H1 (cell line): Measurements from ENCODE around the gene SH3RF2. TPM values are rescaled to one million over a fixed set of nuclear protein-coding genes. Genes with fewer than 3 reads are reported as not detected.
A peak's percentile ranks its signal among the peaks of the same experiment; 100 is the strongest.

ENCODE experiments used
- CTCF ChIA-PET: fragments of 300-600 bp; sonication (Branson Sonifier 250); formaldehyde crosslinking; loops from one replicate; lab custom pipeline; 2021; ENCODE audit not compliant: partially characterized antibody; lab: Charles Lee
- POLR2A ChIA-PET: fragments of 300-600 bp; sonication (Branson Sonifier 250); formaldehyde crosslinking; loops from one replicate; lab custom pipeline; 2021; ENCODE audit warnings: inconsistent platforms; ENCODE audit not compliant: partially characterized antibody; lab: Charles Lee
- DNase-seq, 2 experiments: peaks; one replicate each; pipeline versions ENCODE4 v3.0.0 to v3.0.0-alpha.2; 2010 to 2022; ENCODE audit warnings: low spot score in 2 of 2, low read depth in 1 of 2, mixed read lengths in 1 of 2
- FAIRE-seq: peaks from 2 replicates; lab custom pipeline; 2011; peaks lifted over from hg19 to GRCh38; lab: Jason Lieb, UNC
- H2AFZ ChIP-seq: 2 replicates; pipeline ENCODE4 v1.8.1; 2012; ENCODE audit warnings: low read length, inconsistent platforms
- H2AK5ac ChIP-seq: 2 replicates; pipeline ENCODE4 v1.6.1; 2013; ENCODE audit warnings: low read depth, low read length
- H2BK120ac ChIP-seq: replicated peaks from 2 replicates; pipeline ENCODE3; 2013; ENCODE audit warnings: low read depth, low read length, inconsistent platforms
- H2BK12ac ChIP-seq: 2 replicates; pipeline ENCODE4 v1.6.1; 2013; ENCODE audit warnings: low read depth, low read length
- H2BK15ac ChIP-seq: 2 replicates; pipeline ENCODE4 v1.6.1; 2013; ENCODE audit warnings: low read length
- H2BK20ac ChIP-seq: 2 replicates; pipeline ENCODE4 v1.6.1; 2013; ENCODE audit warnings: low read length
- H2BK5ac ChIP-seq: 2 replicates; pipeline ENCODE4 v1.6.1; 2013; ENCODE audit warnings: low read depth, low read length
- H3K14ac ChIP-seq: 2 replicates; pipeline ENCODE4 v1.6.1; 2013; ENCODE audit warnings: inconsistent platforms; ENCODE audit not compliant: insufficient read length
- H3K18ac ChIP-seq: 2 replicates; pipeline ENCODE4 v1.6.1; 2013; ENCODE audit warnings: low read length; ENCODE audit errors: extremely low read depth
- H3K23ac ChIP-seq: 2 replicates; pipeline ENCODE4 v1.6.1; 2013; ENCODE audit warnings: inconsistent platforms; ENCODE audit not compliant: insufficient read length
- H3K23me2 ChIP-seq: 2 replicates; pipeline ENCODE4 v1.6.1; 2013; ENCODE audit warnings: low read depth, low read length
- H3K27ac ChIP-seq: 2 replicates; pipeline ENCODE4 v1.6.1; 2011; ENCODE audit warnings: low read depth, low read length, inconsistent platforms
- H3K27me3 ChIP-seq, 4 experiments: replicated peaks in 1 of 4; 1 replicate in 1 of 4; 2 replicates in 3 of 4; pipeline versions ENCODE4 v1.6.1 to v1.8.1; 2011 to 2013; ENCODE audit warnings: low read length in 3 of 4, mild to moderate bottlenecking in 3 of 4, inconsistent platforms in 2 of 4, mixed read lengths in 2 of 4, moderate library complexity in 1 of 4; ENCODE audit not compliant: control insufficient read depth in 3 of 4, insufficient read depth in 3 of 4; ENCODE audit errors: extremely low read depth in 1 of 4
- H3K36me3 ChIP-seq, 4 experiments: 2 replicates each; pipeline versions ENCODE4 v1.6.1 to v1.8.1; 2011 to 2013; ENCODE audit warnings: mild to moderate bottlenecking in 4 of 4, low read length in 3 of 4, moderate library complexity in 2 of 4, control low read depth in 1 of 4, inconsistent platforms in 1 of 4; ENCODE audit not compliant: insufficient read depth in 4 of 4, control insufficient read depth in 2 of 4
- H3K4ac ChIP-seq: replicated peaks from 2 replicates; pipeline ENCODE3; 2013; ENCODE audit warnings: low read length, low read depth, mixed read lengths, inconsistent platforms; ENCODE audit not compliant: insufficient read length
- H3K4me1 ChIP-seq, 4 experiments: replicated peaks in 1 of 4; 1 replicate in 1 of 4; 2 replicates in 3 of 4; pipeline versions ENCODE4 v1.6.1 to v1.8.1; 2011 to 2013; ENCODE audit warnings: low read length in 3 of 4, inconsistent platforms in 2 of 4, mixed read lengths in 1 of 4; ENCODE audit not compliant: insufficient read depth in 4 of 4, control insufficient read depth in 3 of 4
- H3K4me2 ChIP-seq, 2 experiments: 2 replicates each; pipeline versions ENCODE4 v1.6.1 to v1.8.1; 2011 to 2013; ENCODE audit warnings: low read depth in 2 of 2, low read length in 2 of 2, control low read depth in 1 of 2, inconsistent platforms in 1 of 2, mild to moderate bottlenecking in 1 of 2; ENCODE audit not compliant: insufficient read depth in 1 of 2
- H3K4me3 ChIP-seq, 4 experiments: fragments of 200-600, 300-600 bp in 1 of 4; sonication (generic), shearing (Covaris generic), sonication (Bioruptor Twin) in 1 of 4; 2 replicates each; pipeline versions ENCODE4 v1.5.1 to v1.8.1; 2011 to 2016; ENCODE audit warnings: low read length in 4 of 4, low read depth in 3 of 4, control low read depth in 2 of 4, inconsistent platforms in 2 of 4, mild to moderate bottlenecking in 2 of 4, mixed read lengths in 1 of 4, moderate library complexity in 1 of 4; ENCODE audit not compliant: insufficient read depth in 2 of 4; ENCODE audit errors: extremely low read depth in 1 of 4
- H3K56ac ChIP-seq: replicated peaks from 2 replicates; pipeline ENCODE3; 2013; ENCODE audit warnings: low read depth, mild to moderate bottlenecking, mixed read lengths, low read length, inconsistent platforms; ENCODE audit not compliant: insufficient read length
- H3K79me1 ChIP-seq: 2 replicates; pipeline ENCODE4 v1.6.1; 2013; ENCODE audit warnings: low read depth, low read length, control low read depth
- H3K79me2 ChIP-seq, 2 experiments: 2 replicates each; pipeline versions ENCODE4 v1.6.1 to v1.8.1; 2012 to 2013; ENCODE audit warnings: low read length in 2 of 2, mild to moderate bottlenecking in 2 of 2, inconsistent platforms in 1 of 2; ENCODE audit not compliant: insufficient read depth in 2 of 2, control insufficient read depth in 1 of 2
- H3K9ac ChIP-seq, 4 experiments: replicated peaks in 1 of 4; 1 replicate in 1 of 4; 2 replicates in 3 of 4; pipeline versions ENCODE4 v1.6.1 to v1.8.1; 2011 to 2013; ENCODE audit warnings: low read depth in 3 of 4, low read length in 3 of 4, control low read depth in 2 of 4, mild to moderate bottlenecking in 2 of 4, moderate library complexity in 2 of 4, inconsistent platforms in 1 of 4; ENCODE audit errors: extremely low read depth in 1 of 4
- H3K9me3 ChIP-seq, 2 experiments: 2 replicates each; pipeline versions ENCODE4 v1.6.1 to v1.8.1; 2012 to 2013; ENCODE audit warnings: mild to moderate bottlenecking in 2 of 2, moderate library complexity in 2 of 2, control low read depth in 1 of 2, inconsistent platforms in 1 of 2, low read depth in 1 of 2, low read length in 1 of 2, mixed read lengths in 1 of 2; ENCODE audit not compliant: insufficient read depth in 2 of 2
- H4K20me1 ChIP-seq, 2 experiments: replicated peaks in 1 of 2; 2 replicates each; pipeline versions ENCODE3 to v1.8.1; 2011 to 2013; ENCODE audit warnings: inconsistent platforms in 2 of 2, low read length in 2 of 2, mild to moderate bottlenecking in 1 of 2; ENCODE audit not compliant: insufficient read depth in 2 of 2, control insufficient read depth in 1 of 2
- H4K5ac ChIP-seq: 2 replicates; pipeline ENCODE4 v1.6.1; 2013; ENCODE audit warnings: low read length, low read depth, mixed read lengths, inconsistent platforms; ENCODE audit not compliant: insufficient read length
- H4K8ac ChIP-seq: 2 replicates; pipeline ENCODE4 v1.8.0; 2013; ENCODE audit warnings: mild to moderate bottlenecking, moderate library complexity, low read length, inconsistent platforms; ENCODE audit not compliant: insufficient read depth; ENCODE audit errors: extremely low read depth
- H4K91ac ChIP-seq: replicated peaks from 2 replicates; pipeline ENCODE3; 2013; ENCODE audit warnings: low read length, mixed read lengths, inconsistent platforms; ENCODE audit not compliant: insufficient read length
- CBX8 ChIP-seq: fragments of 300-800, 300-1000 bp; sonication (generic); IDR thresholded peaks from 2 replicates; pipeline ENCODE4 v1.7.1; 2016; ENCODE audit warnings: low read depth, low read length, borderline replicate concordance
- CHD1 ChIP-seq: IDR thresholded peaks from 2 replicates; pipeline ENCODE4 v1.6.1; 2012; ENCODE audit warnings: low read depth, low read length, improper control_type of control experiment
- EGR1 ChIP-seq: IDR thresholded peaks from 2 replicates; pipeline ENCODE4 v1.6.1; 2011; ENCODE audit warnings: low read depth, low read length, borderline replicate concordance
- KDM4A ChIP-seq: IDR thresholded peaks from one replicate; pipeline ENCODE4 v1.7.1; 2012; ENCODE audit warnings: low read depth, mild to moderate bottlenecking, moderate library complexity, low read length, inconsistent platforms; ENCODE audit not compliant: severe bottlenecking
- KDM5A ChIP-seq: fragments of 200-600 bp; IDR thresholded peaks from 2 replicates; pipeline ENCODE4 v1.7.1; 2012; ENCODE audit warnings: mild to moderate bottlenecking, low read length, inconsistent platforms, mixed read lengths
- POU5F1 ChIP-seq: IDR thresholded peaks from 2 replicates; pipeline ENCODE4 v1.6.1; 2011; ENCODE audit warnings: low read depth, mild to moderate bottlenecking, low read length, moderate library complexity
- RAD21 ChIP-seq, 2 experiments: IDR thresholded peaks in 1 of 2; conservative IDR thresholded peaks in 1 of 2; 2 replicates each; pipeline ENCODE4 v1.6.1; 2011; ENCODE audit warnings: low read depth in 2 of 2, low read length in 2 of 2, improper control_type of control experiment in 1 of 2, inconsistent platforms in 1 of 2, mild to moderate bottlenecking in 1 of 2, moderate library complexity in 1 of 2
- SP4 ChIP-seq: IDR thresholded peaks from 2 replicates; pipeline ENCODE4 v1.6.1; 2012; ENCODE audit warnings: low read length, inconsistent platforms
- SUZ12 ChIP-seq: fragments of 200-600 bp; sonication (generic); IDR thresholded peaks from 2 replicates; pipeline ENCODE4 v1.6.1; 2012; ENCODE audit warnings: mild to moderate bottlenecking, inconsistent platforms, low read length, moderate library complexity, mixed read lengths
- TAF7 ChIP-seq: optimal IDR thresholded peaks from 2 replicates; pipeline ENCODE3; 2011; ENCODE audit warnings: low read depth, mild to moderate bottlenecking, inconsistent platforms, low read length, moderate library complexity, borderline replicate concordance
- TEAD4 ChIP-seq: IDR thresholded peaks from 2 replicates; pipeline ENCODE4 v1.6.1; 2012; ENCODE audit warnings: low read depth, low read length, inconsistent platforms, mixed read lengths
- USF2 ChIP-seq: IDR thresholded peaks from 2 replicates; pipeline ENCODE4 v1.6.1; 2011; ENCODE audit warnings: low read length, improper control_type of control experiment
- WGBS, 2 experiments: shearing (Covaris generic) in 1 of 2; methylation state at CpG; one replicate each; pipeline versions ENCODE4 v1.1.6 to v1.1.7; 2013 to 2015; ENCODE audit warnings: low lambda C conversion rate in 2 of 2, mixed read lengths in 2 of 2, inconsistent platforms in 1 of 2, low coverage in 1 of 2, missing lambda C conversion rate in 1 of 2; ENCODE audit not compliant: insufficient replicate concordance in 2 of 2, insufficient coverage in 1 of 2, insufficient read length in 1 of 2; ENCODE audit errors: extremely low coverage in 1 of 2, missing lambda C conversion rate in 1 of 2; 5-methylcytosine and 5-hydroxymethylcytosine counted together
- polyA plus RNA-seq, 7 experiments: library from polyadenylated mRNA; depleted of rRNA in 3 of 7; stranded (reverse) in 5 of 7; unstranded in 2 of 7; fragments of >200 nt in 5 of 7; fragments of 200-250 nt in 2 of 7; gene quantifications; 1 replicate in 5 of 7; 2 replicates in 1 of 7; 4 replicates in 1 of 7; pipeline versions ENCODE4 v1.2.1 to v1.2.3, GENCODE V29; 2011 to 2013; ENCODE audit warnings: missing spikeins in 2 of 7, mixed read lengths in 2 of 7
- total RNA-seq: library from RNA; stranded (reverse); fragmentation: NEBNext Ultra II Directional; extraction: Animal tissue kit (Norgen Biotek cat#: 25700); gene quantifications from 2 replicates; pipeline ENCODE4 v1.2.1, GENCODE V29; 2021

SH3RF2 gene
- total and polyA plus RNA-seq, 2 of the 8 experiments (the other 6 are each of a cell fraction or from before 2014, with no cell fraction given): 0.80 to 0.95 TPM

DNA sequence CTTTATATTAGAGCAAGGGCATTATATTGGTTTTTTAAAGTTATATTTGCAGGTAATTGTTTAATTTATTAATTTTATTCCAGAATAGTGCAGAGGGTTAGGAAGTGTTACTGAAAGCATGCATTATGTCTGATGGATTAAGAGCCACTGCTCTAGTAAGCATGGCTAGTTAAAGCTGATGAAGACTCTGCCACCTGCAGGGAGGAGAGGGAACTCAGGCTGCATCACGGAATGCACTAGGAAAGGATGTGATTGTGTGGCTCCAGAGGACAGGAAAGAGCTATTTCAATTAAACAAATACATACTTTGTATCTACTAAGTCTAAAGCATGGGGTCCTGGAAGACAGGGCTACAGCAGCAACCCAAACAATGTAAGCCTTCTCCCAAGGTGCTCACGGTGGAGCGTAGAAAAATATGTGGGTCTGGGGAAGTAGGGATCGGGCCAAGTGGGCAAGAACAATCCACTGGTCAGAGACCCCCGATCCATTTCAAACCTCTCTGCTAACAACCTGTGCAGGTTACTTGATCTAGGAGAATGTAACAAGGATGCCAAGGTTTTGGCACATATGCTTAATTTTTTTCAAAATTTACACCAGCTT, 48.3 kb upstream of the SH3RF2 start:
- Histone ChIP-seq H2AFZ (peak overlapping the region; percentile 98; the same call in 1 of the 2 replicates), H4K91ac (no peak overlapping the region), H2BK5ac (0 out of 2 replicates have a peak overlapping the region, but pooled peaks have one; percentile 52), H2BK12ac (no peak overlapping the region), H3K79me2 (no peaks in the 10 kb centered on the region), H3K23me2 (no peaks in the 10 kb centered on the region), H4K8ac (no peak overlapping the region), H3K56ac (no peak overlapping the region), H2BK120ac (no peak overlapping the region), H3K14ac (no peak overlapping the region), H3K4me1 (peaks cover 0 to 2% (median 0%) of the 10 kb centered on the region in 4 experiments; a peak in 1 of 7 replicates), H4K20me1 (no peaks in the 10 kb centered on the region), H3K4ac (no peak overlapping the region), H3K79me1 (no peaks in the 10 kb centered on the region), H3K4me3 (no peak overlapping the region), H3K36me3 (no peaks in the 10 kb centered on the region), H3K27ac (no peak overlapping the region), H3K4me2 (no peak overlapping the region), H3K9me3 (peaks cover 7 to 9% of the 10 kb centered on the region in 2 experiments; a peak in 3 of 4 replicates), H3K23ac (no peak overlapping the region), H2BK20ac (no peak overlapping the region), H2AK5ac (no peak overlapping the region), H4K5ac (no peak overlapping the region), H3K18ac (no peak overlapping the region), H3K27me3 (no peaks in the 10 kb centered on the region), H3K9ac (no peak overlapping the region), H2BK15ac (no peak overlapping the region)
- DNase-seq: peak; percentile 21 to 61
- ChIA-PET POLR2A (no interaction called here), CTCF (interaction anchor here (0.6 to 5.8 kb wide), 52 partner anchors 9 to 1684 kb away, joined by 3 to 49 read pairs (median 4); partner anchors contain the start of genes GRXCR2 and PRELID2)
- peak; percentile 91 for FAIRE-seq
- WGBS, 2 experiments: 73% methylated on average over 5 of the region's 5 CpGs; no CpG with 5 or more reads in 1 of the 2 experiments
- TF ChIP-seq EGR1 (no peak), SUZ12 (no peak), USF2 (no peak), KDM4A (no peak), KDM5A (no peak), RAD21 (IDR thresholded peaks at IDR 0.05 in 1 of 2, conservative IDR thresholded peaks at IDR 0.05 in 1 of 2; ENCODE audit: low read depth in 2 of 2, low read length in 2 of 2) (peak; percentile 64 to 68), CBX8 (no peak), POU5F1 (no peak), SP4 (no peak), TEAD4 (peak; percentile 50; the same call in 1 of the 2 replicates), TAF7 (no peak), CHD1 (no peak)
